Endodermal cell (in vitro differentiated cells): Measurements from ENCODE around the gene ERG. TPM values are rescaled to one million over a fixed set of nuclear protein-coding genes. Genes with fewer than 3 reads are reported as not detected.

Experiments used
- DNase-seq: peaks from one replicate; pipeline ENCODE4 v3.0.0-alpha.2; 2017
- H3K27ac ChIP-seq: 2 replicates; pipeline ENCODE4 v1.5.1; 2013; ENCODE audit warnings: mild to moderate bottlenecking, low read depth, low read length, moderate library complexity
- H3K27me3 ChIP-seq: 2 replicates; pipeline ENCODE4 v1.6.1; 2013; ENCODE audit warnings: mild to moderate bottlenecking, low read length, moderate library complexity; ENCODE audit not compliant: insufficient read depth, control insufficient read depth, poor library complexity, severe bottlenecking
- H3K36me3 ChIP-seq: 2 replicates; pipeline ENCODE4 v1.7.0; 2013; ENCODE audit warnings: mild to moderate bottlenecking, low read length, moderate library complexity; ENCODE audit not compliant: control insufficient read depth, insufficient read depth
- H3K4me1 ChIP-seq: one replicate; pipeline ENCODE4 v1.7.0; 2013; ENCODE audit warnings: low read length; ENCODE audit not compliant: control insufficient read depth, insufficient read depth
- H3K4me3 ChIP-seq: 2 replicates; pipeline ENCODE4 v1.5.1; 2013; ENCODE audit warnings: mild to moderate bottlenecking, low read length, moderate library complexity
- H3K9ac ChIP-seq: 2 replicates; pipeline ENCODE4 v1.6.1; 2013; ENCODE audit warnings: mild to moderate bottlenecking, low read length, moderate library complexity; ENCODE audit not compliant: poor library complexity, severe bottlenecking; ENCODE audit errors: extremely low read depth
- H3K9me3 ChIP-seq: 2 replicates; pipeline ENCODE4 v1.6.1; 2013; ENCODE audit warnings: mild to moderate bottlenecking, low read length, moderate library complexity; ENCODE audit not compliant: control insufficient read depth
- H3K27ac Mint-ChIP-seq: 2 replicates; pipeline ENCODE4 v1.8.0; 2020; ENCODE audit warnings: mixed read lengths
- H3K27me3 Mint-ChIP-seq: 2 replicates; pipeline ENCODE4 v1.8.0; 2021; ENCODE audit warnings: mild to moderate bottlenecking, mixed read lengths; ENCODE audit not compliant: insufficient read depth
- H3K36me3 Mint-ChIP-seq: 2 replicates; pipeline ENCODE4 v1.8.0; 2020; ENCODE audit warnings: low read depth, mixed read lengths
- H3K4me1 Mint-ChIP-seq: 2 replicates; pipeline ENCODE4 v1.8.0; 2020; ENCODE audit warnings: mixed read lengths
- H3K4me3 Mint-ChIP-seq: 2 replicates; pipeline ENCODE4 v1.8.0; 2020; ENCODE audit warnings: mild to moderate bottlenecking, moderate library complexity, mixed read lengths
- H3K9me3 Mint-ChIP-seq: 2 replicates; pipeline ENCODE4 v1.8.0; 2020; ENCODE audit warnings: mild to moderate bottlenecking, mixed read lengths
- CTCF ChIP-seq: fragments of 200-600 bp; sonication (generic); conservative IDR thresholded peaks from 2 replicates; pipeline ENCODE4 v1.5.0; 2021; ENCODE audit warnings: antibody characterized with exemption, mild to moderate bottlenecking
- WGBS, 2 experiments: methylation state at CpG; one replicate each; pipeline versions ENCODE4 v1.1.5 to v1.1.7; 2013; ENCODE audit warnings: missing lambda C conversion rate in 2 of 2, mixed read lengths in 1 of 2; ENCODE audit not compliant: insufficient coverage in 1 of 2, insufficient read length in 1 of 2; 5-methylcytosine and 5-hydroxymethylcytosine counted together
- total RNA-seq, 2 donors: library from RNA; stranded (reverse); fragmentation: NEBNext Ultra II Directional in 1 of 2; extraction: Animal tissue kit (Norgen Biotek cat#: 25700) in 1 of 2; gene quantifications; 2 replicates in 1 of 2; 3 replicates in 1 of 2; pipeline ENCODE4 v1.2.1, GENCODE V29; 2021

Gene ERG
- total RNA-seq, 2 donors from 2014 or later: not detected

DNA sequence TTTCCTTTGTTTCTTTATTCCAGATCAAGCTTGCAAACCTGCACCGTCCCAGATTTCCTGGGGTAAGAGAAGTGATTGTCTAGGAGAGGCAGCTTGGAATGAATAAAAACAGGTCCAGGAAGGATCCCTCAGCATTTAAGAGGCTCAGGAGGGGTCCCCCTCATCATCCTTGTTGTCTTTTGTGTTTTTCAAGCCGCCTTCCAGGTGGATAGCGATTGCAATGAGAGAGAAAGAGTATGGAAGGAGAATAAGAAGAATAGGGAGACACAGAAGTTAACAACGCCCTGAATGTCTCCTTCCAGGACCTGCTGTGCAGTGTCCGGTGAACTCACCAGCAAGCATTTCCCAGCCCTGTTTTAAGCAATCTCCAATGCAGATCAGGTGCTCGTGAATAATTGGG is 8.5 kb downstream of the ERG start:
- Mint-ChIP-seq H3K27ac (no peak overlapping the region), H3K9me3 (no peaks in the 10 kb centered on the region), H3K36me3 (no peaks in the 10 kb centered on the region), H3K4me3 (no peak overlapping the region), H3K4me1 (peaks cover 19% of the 10 kb centered on the region), H3K27me3 (no peaks in the 10 kb centered on the region)
- H3K4me1 ChIP-seq: no peaks in the 10 kb centered on the region
- H3K27ac ChIP-seq: peak overlapping the region; percentile 14
- H3K4me3 ChIP-seq: no peak overlapping the region
- TF ChIP-seq CTCF: no peak
- H3K9ac ChIP-seq: no peak overlapping the region
- H3K27me3 ChIP-seq: no peaks in the 10 kb centered on the region
- 56 to 63% methylated on average over 2 to 6 of the region's 6 CpGs for WGBS, 2 experiments
- no peaks in the 10 kb centered on the region for H3K9me3 ChIP-seq
- H3K36me3 ChIP-seq: no peaks in the 10 kb centered on the region
- DNase-seq: no peak

- Histone ChIP-seq H3K27ac (no peak overlapping the region), H3K36me3 (no peaks in the 10 kb centered on the region), H3K4me3 (no peak overlapping the region), H3K9ac (no peak overlapping the region), H3K27me3 (no peaks in the 10 kb centered on the region), H3K4me1 (no peaks in the 10 kb centered on the region), H3K9me3 (no peaks in the 10 kb centered on the region)
- no peak for DNase-seq
- H3K36me3 Mint-ChIP-seq: no peaks in the 10 kb centered on the region
- 71 to 100% methylated on average over 1 to 3 of the region's 3 CpGs for WGBS, 2 experiments
- no peak for TF ChIP-seq CTCF
- no peaks in the 10 kb centered on the region for H3K27me3 Mint-ChIP-seq
- H3K4me1 Mint-ChIP-seq: peaks cover 19% of the 10 kb centered on the region
- no peak overlapping the region for H3K27ac Mint-ChIP-seq
- no peak overlapping the region for H3K4me3 Mint-ChIP-seq
- no peaks in the 10 kb centered on the region for H3K9me3 Mint-ChIP-seq
These were observed 9.0 kb downstream of the ERG start for GRCh38 chr21:38489271-38489652.

DNA sequence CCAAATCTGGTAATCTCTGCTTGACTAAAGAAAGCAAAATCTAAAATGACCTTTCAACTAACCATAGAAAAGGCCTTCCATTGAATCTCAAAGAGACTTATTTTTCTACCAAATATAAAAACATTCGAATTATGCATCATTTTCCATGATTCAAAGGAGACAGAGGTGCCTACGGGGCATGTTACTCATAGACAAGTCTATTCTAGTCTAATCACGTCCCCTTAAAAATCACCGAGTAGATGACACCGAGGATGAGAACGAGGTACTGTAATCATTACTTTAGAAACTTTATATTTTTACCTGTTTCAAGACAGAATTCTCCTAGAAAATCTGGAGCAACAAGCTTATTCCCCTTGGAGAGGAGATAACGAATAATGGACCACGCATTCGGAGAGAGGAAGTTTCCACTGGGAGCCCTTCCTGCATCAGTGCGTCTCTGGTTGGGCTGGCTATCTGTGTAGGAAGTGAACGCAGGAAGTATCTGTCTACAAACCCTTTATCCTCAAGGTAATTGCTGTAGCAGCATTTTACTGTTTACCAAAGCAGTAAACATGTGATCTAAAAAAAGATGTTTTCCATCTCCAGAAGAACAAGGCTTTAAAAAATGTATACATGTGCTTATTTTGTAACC is 9.5 kb downstream of the ERG start:
- no peak for DNase-seq
- H3K9me3 Mint-ChIP-seq: no peaks in the 10 kb centered on the region
- H3K27ac ChIP-seq: no peak overlapping the region
- H3K4me1 ChIP-seq: no peaks in the 10 kb centered on the region
- 87 to 88% methylated on average over 7 to 11 of the region's 11 CpGs for WGBS, 2 experiments
- H3K36me3 ChIP-seq: no peaks in the 10 kb centered on the region
- no peaks in the 10 kb centered on the region for H3K27me3 ChIP-seq
- H3K27ac Mint-ChIP-seq: no peak overlapping the region
- no peak overlapping the region for H3K4me3 Mint-ChIP-seq
- TF ChIP-seq CTCF: no peak
- peaks cover 19% of the 10 kb centered on the region for H3K4me1 Mint-ChIP-seq
- no peaks in the 10 kb centered on the region for H3K36me3 Mint-ChIP-seq
- H3K9ac ChIP-seq: no peak overlapping the region
- H3K4me3 ChIP-seq: no peak overlapping the region
- H3K27me3 Mint-ChIP-seq: no peaks in the 10 kb centered on the region
- H3K9me3 ChIP-seq: no peaks in the 10 kb centered on the region
